GF-D8 (cell line): Measurements from ENCODE around the gene NHERF1.

Experiments
- DNase-seq: peaks from one replicate; lab custom pipeline; 2025; lab: John Stamatoyannopoulos, UW

Gene NHERF1

GRCh38 chr17:74808714-74809430 lies 60.4 kb downstream of the NHERF1 start:
- DNase-seq: no peak

DNA sequence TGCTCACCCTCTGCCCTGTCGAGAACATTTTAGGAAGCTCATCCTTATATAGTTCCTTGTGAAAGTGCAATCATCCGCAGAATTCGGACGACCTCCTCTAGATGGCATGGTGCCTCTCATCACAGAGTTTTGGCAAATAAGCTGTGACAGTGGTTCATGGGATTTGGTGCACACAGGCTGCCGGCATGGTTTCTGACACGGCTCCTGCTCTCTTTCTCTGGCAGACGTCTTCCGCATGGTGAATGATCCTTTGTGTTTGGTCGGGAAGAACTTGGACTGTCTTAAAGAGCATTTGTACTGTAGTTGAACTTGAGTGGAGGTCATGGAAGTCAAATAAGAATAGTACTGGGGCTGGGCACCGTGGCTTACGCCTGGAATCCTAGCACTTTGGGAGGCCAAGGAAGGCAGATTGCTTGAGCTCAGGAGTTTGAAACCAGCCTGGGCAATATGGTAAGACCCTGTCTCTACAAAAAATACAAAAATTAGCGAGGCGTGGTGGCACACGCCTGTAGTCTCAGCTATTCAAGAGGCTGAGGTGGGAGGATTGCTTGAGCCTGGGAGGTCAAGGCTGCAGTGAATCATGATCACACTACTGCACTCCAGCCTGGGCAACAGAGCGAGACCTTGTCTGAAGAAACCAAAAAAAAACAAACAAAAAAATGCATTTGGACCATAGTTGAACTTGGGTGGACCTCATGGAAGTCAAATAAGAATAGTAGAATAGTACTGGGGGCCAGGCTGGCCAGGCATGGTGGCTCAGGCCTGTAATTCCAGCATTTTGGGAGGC lies 62.5 kb downstream of the NHERF1 start:
- DNase-seq: no peak

- no peak for DNase-seq
Measured at GRCh38 chr17:74812109-74813009, 63.9 kb downstream of the NHERF1 start.

DNA sequence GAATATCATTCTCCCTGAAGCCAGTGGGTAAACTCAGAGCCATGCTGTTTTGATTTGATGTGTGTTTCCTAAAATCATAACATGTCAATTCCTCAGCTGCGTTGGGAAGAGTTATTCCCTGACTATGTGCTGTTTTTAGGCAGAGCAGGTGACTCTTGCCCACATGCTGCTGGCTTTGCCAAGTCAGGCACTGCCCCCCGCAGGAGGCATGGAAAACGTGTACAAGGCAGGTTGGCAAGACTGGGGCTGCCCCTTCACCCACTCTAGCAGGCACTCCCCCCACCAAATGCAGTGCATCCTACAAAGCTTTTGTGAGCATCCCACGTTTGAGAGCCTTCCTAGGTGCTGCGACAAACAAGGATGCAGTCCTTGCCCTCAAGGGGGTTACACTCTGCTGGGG lies 66.0 kb downstream of the NHERF1 start:
- no peak for DNase-seq

DNA sequence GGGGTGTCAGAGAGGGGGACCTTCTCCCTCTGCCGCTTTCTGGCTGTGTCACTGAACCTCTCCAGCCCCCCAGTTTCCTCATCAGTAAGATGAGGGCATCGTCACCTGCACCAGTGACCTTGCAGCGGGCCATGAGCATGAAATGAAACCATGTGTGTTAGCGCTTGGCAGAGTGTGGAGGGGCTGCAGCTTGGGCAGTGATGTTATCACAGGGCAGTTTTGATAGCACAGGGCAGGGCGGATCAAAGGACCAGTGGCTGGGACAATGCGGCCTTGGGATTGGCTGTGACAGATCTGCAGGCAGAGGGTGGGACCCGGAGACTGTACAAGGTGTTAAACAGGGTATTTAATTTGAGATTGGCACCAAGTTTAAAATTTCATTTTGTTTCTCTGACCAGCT lies 66.6 kb downstream of the NHERF1 start:
- DNase-seq: no peak

DNA sequence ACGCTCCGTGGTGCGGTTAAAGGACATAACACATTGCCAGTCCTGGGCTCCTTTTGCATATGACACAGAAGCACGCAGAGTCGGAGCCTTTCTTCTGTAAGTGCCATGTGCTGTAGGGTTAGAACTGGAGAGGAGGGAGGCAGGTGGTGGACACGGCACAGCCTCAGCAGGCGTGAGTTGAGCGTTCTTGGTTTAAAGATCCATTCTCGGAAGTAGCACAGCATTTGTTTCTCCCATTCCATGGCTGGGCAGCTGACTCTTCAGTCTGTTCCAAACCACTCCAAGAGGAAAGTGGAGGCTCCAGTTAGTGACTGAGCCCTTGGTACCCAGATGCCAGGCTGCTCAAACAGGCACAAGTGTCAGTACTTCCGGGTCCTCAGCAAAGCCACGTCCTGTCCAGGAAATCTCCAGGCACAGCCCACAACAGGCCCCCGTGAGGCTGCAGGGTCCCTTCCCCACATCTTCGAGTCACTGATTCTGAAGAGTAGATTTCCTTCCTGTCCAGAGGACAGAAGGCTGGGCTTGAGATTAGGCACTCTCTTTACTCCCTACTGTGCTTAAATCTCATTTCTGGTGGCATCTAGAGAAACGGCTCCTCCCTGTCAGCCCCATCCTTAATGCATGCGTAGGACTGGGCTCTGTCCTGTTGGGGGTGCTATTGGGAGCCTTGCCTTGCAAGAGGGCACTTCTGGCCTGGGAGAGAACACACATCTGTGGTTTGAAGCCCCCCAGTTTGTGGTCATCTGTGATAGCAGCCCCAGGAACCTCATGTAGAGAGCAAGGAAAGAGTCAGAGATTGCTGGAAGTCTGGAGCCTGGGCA lies 67.3 kb downstream of the NHERF1 start:
- no peak for DNase-seq

GRCh38 chr17:74816905-74817620 lies 68.6 kb downstream of the NHERF1 start:
- DNase-seq: no peak

DNA sequence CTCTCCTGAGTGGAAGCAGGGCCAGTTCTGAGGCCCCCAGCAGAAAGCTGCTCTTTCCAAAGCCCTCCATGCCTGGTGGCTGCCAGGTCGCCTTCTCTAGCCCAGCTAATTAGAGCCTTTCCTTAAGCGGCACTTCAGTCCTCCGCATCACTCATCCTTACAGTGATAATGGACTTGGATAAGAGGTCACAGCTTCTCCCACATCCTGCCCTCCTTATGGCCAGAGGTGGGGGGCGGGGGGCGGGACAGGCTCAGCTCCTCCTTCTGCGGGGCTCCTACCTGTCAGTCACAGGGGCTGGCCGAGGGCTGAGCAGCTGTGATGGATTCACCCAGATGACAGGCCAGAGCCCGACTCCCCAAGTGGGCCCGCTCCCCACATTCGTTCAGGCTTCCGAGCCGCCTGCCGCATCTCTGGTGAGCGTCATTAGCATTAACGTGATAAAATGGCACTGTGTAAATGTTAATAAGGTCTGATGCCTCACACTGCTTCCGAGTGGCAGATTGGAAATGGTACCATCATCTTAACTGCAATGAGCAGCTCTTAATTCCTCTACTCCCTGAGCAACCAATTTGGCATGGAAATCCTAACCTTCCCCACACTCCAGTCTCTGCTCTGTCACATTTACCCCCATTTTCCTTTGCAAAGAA lies 70.0 kb downstream of the NHERF1 start:
- no peak for DNase-seq
